SK-N-SH treated with all-trans-retinoic acid at 6 μM for 48 hours (cell line): ENCODE measurements around the gene PLXNA4.

Experiments used
- ATAC-seq: fragments of 200-7000 bp; cut with Tn5 transposase; 3 replicates; pipeline ENCODE4 v1.9.1; 2020; ENCODE audit warnings: mild to moderate bottlenecking, moderate library complexity
- ARNTL ChIP-seq: fragments of 450-650 bp; formaldehyde crosslinking; IDR thresholded peaks from 2 replicates; pipeline ENCODE4 v1.5.0; 2020; ENCODE audit warnings: low read depth, mild to moderate bottlenecking, moderate library complexity, borderline replicate concordance
- BACH2 ChIP-seq: fragments of 250-450 bp; sonication (Bioruptor Pico); IDR thresholded peaks from 2 replicates; pipeline ENCODE4 v1.9.0; 2021; ENCODE audit warnings: mild to moderate bottlenecking, borderline replicate concordance
- CSDC2 ChIP-seq: fragments of 250-450 bp; sonication (Bioruptor Pico); IDR thresholded peaks from 2 replicates; pipeline ENCODE4 v1.5.0; 2020; ENCODE audit warnings: mild to moderate bottlenecking, moderate library complexity
- ESRRG ChIP-seq: fragments of 250-450 bp; sonication (Bioruptor Pico); IDR thresholded peaks from 2 replicates; pipeline ENCODE4 v1.6.1; 2021; ENCODE audit warnings: mild to moderate bottlenecking
- GLIS3 ChIP-seq: fragments of 250-450 bp; sonication (Bioruptor Pico); IDR thresholded peaks from 2 replicates; pipeline ENCODE4 v1.5.0; 2020; ENCODE audit warnings: mild to moderate bottlenecking, moderate library complexity
- ISL1 ChIP-seq: fragments of 250-450 bp; sonication (Bioruptor Pico); IDR thresholded peaks from 2 replicates; pipeline ENCODE4 v2.1.2; 2022; ENCODE audit warnings: mild to moderate bottlenecking, moderate library complexity
- OSR1 ChIP-seq: fragments of 250-450 bp; sonication (Bioruptor Pico); IDR thresholded peaks from 2 replicates; pipeline ENCODE4 v1.8.0; 2022; ENCODE audit warnings: moderate library complexity, mild to moderate bottlenecking, inconsistent platforms
- PPARA ChIP-seq: fragments of 250-450 bp; sonication (Bioruptor Pico); IDR thresholded peaks from 2 replicates; pipeline ENCODE4 v1.5.0; 2020; ENCODE audit warnings: mild to moderate bottlenecking, borderline replicate concordance
- RARB ChIP-seq: fragments of 250-450 bp; sonication (Bioruptor Pico); IDR thresholded peaks from 2 replicates; pipeline ENCODE4 v1.8.0; 2021; ENCODE audit warnings: mild to moderate bottlenecking, moderate library complexity
- SNAI2 ChIP-seq: fragments of 250-450 bp; sonication (Bioruptor Pico); IDR thresholded peaks from 2 replicates; pipeline ENCODE4 v1.5.0; 2020; ENCODE audit warnings: mild to moderate bottlenecking, moderate library complexity
- TCF4 ChIP-seq: fragments of 250-450 bp; sonication (Bioruptor Pico); IDR thresholded peaks from 2 replicates; pipeline ENCODE4 v1.8.0; 2021; ENCODE audit warnings: mild to moderate bottlenecking, moderate library complexity, borderline replicate concordance
- ZC3H10 ChIP-seq: fragments of 250-450 bp; sonication (Bioruptor Pico); IDR thresholded peaks from 2 replicates; pipeline ENCODE4 v1.5.1; 2021; ENCODE audit warnings: mild to moderate bottlenecking, moderate library complexity
- ZFP3 ChIP-seq: fragments of 250-450 bp; sonication (Bioruptor Pico); IDR thresholded peaks from 2 replicates; pipeline ENCODE4 v1.5.0; 2020; ENCODE audit warnings: mild to moderate bottlenecking, moderate library complexity
- ZFP30 ChIP-seq: fragments of 450-650 bp; formaldehyde crosslinking; IDR thresholded peaks from 2 replicates; pipeline ENCODE4 v1.5.0; 2022; ENCODE audit warnings: mild to moderate bottlenecking, moderate library complexity
- ZNF565 ChIP-seq: fragments of 450-650 bp; formaldehyde crosslinking; conservative IDR thresholded peaks from 2 replicates; pipeline ENCODE4 v1.5.0; 2020; ENCODE audit warnings: low read depth, mild to moderate bottlenecking, moderate library complexity
- ZNF70 ChIP-seq: fragments of 450-650 bp; formaldehyde crosslinking; IDR thresholded peaks from 2 replicates; pipeline ENCODE4 v1.5.0; 2020; ENCODE audit warnings: mild to moderate bottlenecking, moderate library complexity
- ZNF8 ChIP-seq: fragments of 450-650 bp; formaldehyde crosslinking; IDR thresholded peaks from 2 replicates; pipeline ENCODE4 v1.5.0; 2020; ENCODE audit warnings: mild to moderate bottlenecking, moderate library complexity
- TF ChIP-seq, protein P1 (sequence below): fragments of 250-450 bp; sonication (Bioruptor Pico); IDR thresholded peaks from 2 replicates; pipeline ENCODE4 v1.5.1; 2020; ENCODE audit warnings: low read depth, mild to moderate bottlenecking, moderate library complexity
- TF ChIP-seq, protein P2 (sequence below): fragments of 250-450 bp; sonication (Bioruptor Pico); IDR thresholded peaks from 2 replicates; pipeline ENCODE4 v1.5.0; 2020; ENCODE audit warnings: mild to moderate bottlenecking, moderate library complexity
- TF ChIP-seq, protein P3 (sequence below): fragments of 250-450 bp; sonication (Bioruptor Pico); IDR thresholded peaks from 2 replicates; pipeline ENCODE4 v1.8.0; 2020; ENCODE audit warnings: mild to moderate bottlenecking, moderate library complexity, borderline replicate concordance
- TF ChIP-seq, protein P4 (sequence below): fragments of 250-450 bp; sonication (Bioruptor Pico); IDR thresholded peaks from 2 replicates; pipeline ENCODE4 v1.5.1; 2021; ENCODE audit warnings: mild to moderate bottlenecking, moderate library complexity
- TF ChIP-seq, protein P5 (sequence below): fragments of 250-450 bp; sonication (Bioruptor Pico); IDR thresholded peaks from 2 replicates; pipeline ENCODE4 v1.8.0; 2021; ENCODE audit warnings: low read depth, mild to moderate bottlenecking, moderate library complexity, borderline replicate concordance

The PLXNA4 gene

DNA sequence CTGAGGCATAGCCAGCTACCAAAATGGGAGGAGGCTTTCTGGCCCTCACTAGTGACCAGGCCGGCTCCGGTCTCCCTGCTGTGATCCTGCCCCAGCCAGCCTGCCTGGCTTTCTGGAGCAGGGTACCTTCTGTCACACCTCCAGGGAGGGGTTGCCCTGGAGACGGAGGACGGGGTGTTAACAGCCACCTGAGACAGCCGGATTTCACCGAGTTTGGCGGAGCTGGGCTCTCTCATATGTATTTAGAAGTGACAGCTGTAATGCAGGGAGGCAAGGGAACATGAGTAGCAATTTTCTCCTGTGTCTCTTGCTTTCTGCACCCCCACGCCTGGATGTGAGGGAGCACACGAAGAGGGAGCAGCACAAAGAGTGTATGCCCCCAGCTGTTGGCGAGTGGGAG is 473.3 kb downstream of the PLXNA4 start:
- TF ChIP-seq CSDC2 (CRISPR knock-in tag) (no peak), RARB (CRISPR knock-in tag) (no peak), ZC3H10 (CRISPR knock-in tag) (no peak), TCF4 (CRISPR knock-in tag) (no peak), PPARA (no peak), ISL1 (CRISPR knock-in tag) (no peak), ZFP3 (CRISPR knock-in tag) (no peak), GLIS3 (CRISPR knock-in tag) (no peak), ZNF565 (CRISPR knock-in tag) (no peak), ZFP30 (CRISPR knock-in tag) (no peak), OSR1 (no peak), ZNF8 (no peak), BACH2 (CRISPR knock-in tag) (no peak), ZNF70 (no peak), ARNTL (CRISPR knock-in tag) (no peak)
- TF ChIP-seq, protein P1, sequence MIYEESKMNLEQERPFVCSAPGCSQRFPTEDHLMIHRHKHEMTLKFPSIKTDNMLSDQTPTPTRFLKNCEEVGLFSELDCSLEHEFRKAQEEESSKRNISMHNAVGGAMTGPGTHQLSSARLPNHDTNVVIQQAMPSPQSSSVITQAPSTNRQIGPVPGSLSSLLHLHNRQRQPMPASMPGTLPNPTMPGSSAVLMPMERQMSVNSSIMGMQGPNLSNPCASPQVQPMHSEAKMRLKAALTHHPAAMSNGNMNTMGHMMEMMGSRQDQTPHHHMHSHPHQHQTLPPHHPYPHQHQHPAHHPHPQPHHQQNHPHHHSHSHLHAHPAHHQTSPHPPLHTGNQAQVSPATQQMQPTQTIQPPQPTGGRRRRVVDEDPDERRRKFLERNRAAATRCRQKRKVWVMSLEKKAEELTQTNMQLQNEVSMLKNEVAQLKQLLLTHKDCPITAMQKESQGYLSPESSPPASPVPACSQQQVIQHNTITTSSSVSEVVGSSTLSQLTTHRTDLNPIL (CRISPR knock-in tag) = no peak
- TF ChIP-seq, protein P2, sequence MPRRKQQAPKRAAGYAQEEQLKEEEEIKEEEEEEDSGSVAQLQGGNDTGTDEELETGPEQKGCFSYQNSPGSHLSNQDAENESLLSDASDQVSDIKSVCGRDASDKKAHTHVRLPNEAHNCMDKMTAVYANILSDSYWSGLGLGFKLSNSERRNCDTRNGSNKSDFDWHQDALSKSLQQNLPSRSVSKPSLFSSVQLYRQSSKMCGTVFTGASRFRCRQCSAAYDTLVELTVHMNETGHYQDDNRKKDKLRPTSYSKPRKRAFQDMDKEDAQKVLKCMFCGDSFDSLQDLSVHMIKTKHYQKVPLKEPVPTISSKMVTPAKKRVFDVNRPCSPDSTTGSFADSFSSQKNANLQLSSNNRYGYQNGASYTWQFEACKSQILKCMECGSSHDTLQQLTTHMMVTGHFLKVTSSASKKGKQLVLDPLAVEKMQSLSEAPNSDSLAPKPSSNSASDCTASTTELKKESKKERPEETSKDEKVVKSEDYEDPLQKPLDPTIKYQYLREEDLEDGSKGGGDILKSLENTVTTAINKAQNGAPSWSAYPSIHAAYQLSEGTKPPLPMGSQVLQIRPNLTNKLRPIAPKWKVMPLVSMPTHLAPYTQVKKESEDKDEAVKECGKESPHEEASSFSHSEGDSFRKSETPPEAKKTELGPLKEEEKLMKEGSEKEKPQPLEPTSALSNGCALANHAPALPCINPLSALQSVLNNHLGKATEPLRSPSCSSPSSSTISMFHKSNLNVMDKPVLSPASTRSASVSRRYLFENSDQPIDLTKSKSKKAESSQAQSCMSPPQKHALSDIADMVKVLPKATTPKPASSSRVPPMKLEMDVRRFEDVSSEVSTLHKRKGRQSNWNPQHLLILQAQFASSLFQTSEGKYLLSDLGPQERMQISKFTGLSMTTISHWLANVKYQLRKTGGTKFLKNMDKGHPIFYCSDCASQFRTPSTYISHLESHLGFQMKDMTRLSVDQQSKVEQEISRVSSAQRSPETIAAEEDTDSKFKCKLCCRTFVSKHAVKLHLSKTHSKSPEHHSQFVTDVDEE (CRISPR knock-in tag) = no peak
- TF ChIP-seq, protein P3, sequence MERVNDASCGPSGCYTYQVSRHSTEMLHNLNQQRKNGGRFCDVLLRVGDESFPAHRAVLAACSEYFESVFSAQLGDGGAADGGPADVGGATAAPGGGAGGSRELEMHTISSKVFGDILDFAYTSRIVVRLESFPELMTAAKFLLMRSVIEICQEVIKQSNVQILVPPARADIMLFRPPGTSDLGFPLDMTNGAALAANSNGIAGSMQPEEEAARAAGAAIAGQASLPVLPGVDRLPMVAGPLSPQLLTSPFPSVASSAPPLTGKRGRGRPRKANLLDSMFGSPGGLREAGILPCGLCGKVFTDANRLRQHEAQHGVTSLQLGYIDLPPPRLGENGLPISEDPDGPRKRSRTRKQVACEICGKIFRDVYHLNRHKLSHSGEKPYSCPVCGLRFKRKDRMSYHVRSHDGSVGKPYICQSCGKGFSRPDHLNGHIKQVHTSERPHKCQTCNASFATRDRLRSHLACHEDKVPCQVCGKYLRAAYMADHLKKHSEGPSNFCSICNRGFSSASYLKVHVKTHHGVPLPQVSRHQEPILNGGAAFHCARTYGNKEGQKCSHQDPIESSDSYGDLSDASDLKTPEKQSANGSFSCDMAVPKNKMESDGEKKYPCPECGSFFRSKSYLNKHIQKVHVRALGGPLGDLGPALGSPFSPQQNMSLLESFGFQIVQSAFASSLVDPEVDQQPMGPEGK (CRISPR knock-in tag) = no peak
- TF ChIP-seq, protein P4, sequence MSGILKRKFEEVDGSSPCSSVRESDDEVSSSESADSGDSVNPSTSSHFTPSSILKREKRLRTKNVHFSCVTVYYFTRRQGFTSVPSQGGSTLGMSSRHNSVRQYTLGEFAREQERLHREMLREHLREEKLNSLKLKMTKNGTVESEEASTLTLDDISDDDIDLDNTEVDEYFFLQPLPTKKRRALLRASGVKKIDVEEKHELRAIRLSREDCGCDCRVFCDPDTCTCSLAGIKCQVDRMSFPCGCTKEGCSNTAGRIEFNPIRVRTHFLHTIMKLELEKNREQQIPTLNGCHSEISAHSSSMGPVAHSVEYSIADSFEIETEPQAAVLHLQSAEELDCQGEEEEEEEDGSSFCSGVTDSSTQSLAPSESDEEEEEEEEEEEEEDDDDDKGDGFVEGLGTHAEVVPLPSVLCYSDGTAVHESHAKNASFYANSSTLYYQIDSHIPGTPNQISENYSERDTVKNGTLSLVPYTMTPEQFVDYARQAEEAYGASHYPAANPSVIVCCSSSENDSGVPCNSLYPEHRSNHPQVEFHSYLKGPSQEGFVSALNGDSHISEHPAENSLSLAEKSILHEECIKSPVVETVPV = no peak
- TF ChIP-seq, protein P5, sequence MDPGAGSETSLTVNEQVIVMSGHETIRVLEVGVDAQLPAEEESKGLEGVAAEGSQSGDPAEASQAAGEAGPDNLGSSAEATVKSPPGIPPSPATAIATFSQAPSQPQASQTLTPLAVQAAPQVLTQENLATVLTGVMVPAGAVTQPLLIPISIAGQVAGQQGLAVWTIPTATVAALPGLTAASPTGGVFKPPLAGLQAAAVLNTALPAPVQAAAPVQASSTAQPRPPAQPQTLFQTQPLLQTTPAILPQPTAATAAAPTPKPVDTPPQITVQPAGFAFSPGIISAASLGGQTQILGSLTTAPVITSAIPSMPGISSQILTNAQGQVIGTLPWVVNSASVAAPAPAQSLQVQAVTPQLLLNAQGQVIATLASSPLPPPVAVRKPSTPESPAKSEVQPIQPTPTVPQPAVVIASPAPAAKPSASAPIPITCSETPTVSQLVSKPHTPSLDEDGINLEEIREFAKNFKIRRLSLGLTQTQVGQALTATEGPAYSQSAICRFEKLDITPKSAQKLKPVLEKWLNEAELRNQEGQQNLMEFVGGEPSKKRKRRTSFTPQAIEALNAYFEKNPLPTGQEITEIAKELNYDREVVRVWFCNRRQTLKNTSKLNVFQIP = no peak
- no peak for ATAC-seq

DNA sequence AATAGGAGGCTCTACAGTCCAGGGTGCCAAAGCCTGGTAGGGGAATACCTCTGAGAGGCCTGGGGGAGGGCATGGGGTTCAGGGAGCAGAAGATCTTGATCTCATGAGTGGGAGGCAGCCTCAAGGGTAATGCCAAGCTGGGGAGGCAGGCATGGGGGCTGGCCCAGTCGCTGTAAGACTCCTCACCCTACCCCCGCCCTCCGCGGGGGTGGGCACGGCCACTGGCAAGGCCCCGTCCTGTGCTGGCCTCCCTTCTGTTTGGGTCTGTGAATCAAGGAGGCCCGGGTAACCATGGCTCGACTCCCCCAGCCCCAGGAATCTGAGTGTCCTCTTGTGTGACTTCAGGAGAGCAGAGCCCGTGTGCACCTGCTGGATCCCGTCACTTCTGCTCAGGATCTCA is 473.9 kb downstream of the PLXNA4 start:
- TF ChIP-seq SNAI2 (CRISPR knock-in tag) (no peak), PPARA (no peak), BACH2 (CRISPR knock-in tag) (no peak), ZC3H10 (CRISPR knock-in tag) (no peak), ZNF8 (no peak), ESRRG (CRISPR knock-in tag) (no peak), CSDC2 (CRISPR knock-in tag) (no peak), ZNF565 (CRISPR knock-in tag) (no peak), ARNTL (CRISPR knock-in tag) (no peak)
- TF ChIP-seq, protein P4 = no peak
- TF ChIP-seq, protein P2 (CRISPR knock-in tag) = no peak
- TF ChIP-seq, protein P3 (CRISPR knock-in tag) = no peak
- no peak for ATAC-seq
